GM19099 (cell line): ENCODE data around the gene DRGX.

Experiments used
- POLR2A ChIP-seq: IDR thresholded peaks from 3 replicates; pipeline ENCODE4 v1.6.1; 2011; ENCODE audit warnings: low read depth; ENCODE audit not compliant: insufficient read length; ENCODE audit errors: extremely low read depth

Gene DRGX

DNA sequence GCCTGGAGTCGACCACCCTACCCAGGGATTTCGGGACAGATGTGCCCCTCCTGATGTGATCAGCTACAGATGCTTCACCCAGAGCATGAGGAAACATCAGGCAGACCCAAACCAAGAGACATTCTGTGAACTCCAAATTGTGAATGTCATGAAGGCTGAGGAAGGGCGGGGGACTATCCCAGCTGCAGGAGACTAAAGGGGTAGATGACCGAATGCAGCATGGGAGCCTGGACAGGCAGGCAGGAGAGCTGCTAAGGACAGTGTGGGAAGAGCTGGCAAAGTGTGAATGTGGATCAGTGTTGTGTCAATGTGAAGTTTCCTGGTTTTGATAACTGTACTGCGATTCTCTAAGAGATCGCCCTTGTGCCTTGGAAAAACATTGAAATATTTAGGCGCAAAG, 19.2 kb upstream of the DRGX start:
- no peak for TF ChIP-seq POLR2A

DNA sequence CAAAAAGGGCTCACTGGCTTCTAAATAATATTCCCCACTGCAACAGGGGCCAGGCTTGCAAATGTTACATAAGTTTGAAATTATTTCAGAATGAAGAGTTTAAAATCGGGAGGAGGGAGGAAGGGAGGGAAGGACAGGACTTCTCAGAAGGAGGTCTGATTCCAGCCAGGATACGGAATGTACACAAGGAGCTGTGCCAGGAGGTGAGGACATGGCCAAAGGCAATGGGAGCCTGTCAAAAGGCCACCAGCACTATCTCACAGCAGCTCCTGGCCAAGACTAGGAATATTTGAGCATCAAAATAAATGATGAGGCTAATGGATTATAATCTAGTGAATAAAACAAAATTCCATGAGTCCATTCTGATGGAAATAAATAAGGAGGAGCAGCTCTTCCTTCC, 18.6 kb upstream of the DRGX start:
- TF ChIP-seq POLR2A: no peak

- no peak for TF ChIP-seq POLR2A
These were observed 16.7 kb upstream of the DRGX start for GRCh38 chr10:49412571-49412970.

DNA sequence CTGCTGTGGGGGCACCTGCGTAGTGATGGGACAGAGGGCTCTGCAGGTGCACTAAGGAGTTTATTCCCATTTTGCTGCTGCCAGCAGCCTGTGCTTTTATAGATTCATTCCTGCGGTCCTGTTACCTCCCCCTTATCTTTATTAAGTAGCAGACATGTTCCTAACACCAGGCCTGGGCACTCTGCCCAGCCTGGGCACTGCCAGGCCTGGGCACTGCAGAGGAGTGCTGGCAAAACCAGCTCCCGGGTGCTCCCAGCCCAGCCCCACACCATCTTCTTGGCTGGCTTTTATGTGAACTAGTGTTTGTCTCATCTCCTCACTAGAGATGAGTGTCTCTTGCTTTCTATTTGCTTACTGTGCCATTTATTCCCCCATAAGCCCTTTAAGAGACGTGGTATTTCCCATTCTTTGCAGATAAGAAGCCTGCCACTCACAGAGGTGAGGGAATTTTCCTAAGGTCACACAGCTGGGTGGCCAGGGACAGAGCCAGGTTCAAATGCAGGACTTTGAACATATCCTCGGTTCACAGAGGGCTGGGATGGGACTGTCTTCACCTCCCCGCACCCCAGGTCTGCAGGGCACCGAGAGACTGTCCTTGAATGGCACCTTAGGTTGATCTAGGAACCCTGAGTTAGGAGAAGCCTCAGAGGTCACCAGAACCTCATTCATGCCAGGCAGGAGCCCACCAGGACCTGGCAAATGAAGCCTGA, 14.6 kb upstream of the DRGX start:
- TF ChIP-seq POLR2A: no peak

- TF ChIP-seq POLR2A: no peak
These were observed 13.9 kb upstream of the DRGX start for GRCh38 chr10:49409755-49410154.

GRCh38 chr10:49408519-49409306, 12.8 kb upstream of the DRGX start:
- TF ChIP-seq POLR2A: no peak

- no peak for TF ChIP-seq POLR2A
These were observed 11.8 kb upstream of the DRGX start for GRCh38 chr10:49407552-49408137.

- TF ChIP-seq POLR2A: no peak
These were observed 11.3 kb upstream of the DRGX start for GRCh38 chr10:49407151-49407550.

DNA sequence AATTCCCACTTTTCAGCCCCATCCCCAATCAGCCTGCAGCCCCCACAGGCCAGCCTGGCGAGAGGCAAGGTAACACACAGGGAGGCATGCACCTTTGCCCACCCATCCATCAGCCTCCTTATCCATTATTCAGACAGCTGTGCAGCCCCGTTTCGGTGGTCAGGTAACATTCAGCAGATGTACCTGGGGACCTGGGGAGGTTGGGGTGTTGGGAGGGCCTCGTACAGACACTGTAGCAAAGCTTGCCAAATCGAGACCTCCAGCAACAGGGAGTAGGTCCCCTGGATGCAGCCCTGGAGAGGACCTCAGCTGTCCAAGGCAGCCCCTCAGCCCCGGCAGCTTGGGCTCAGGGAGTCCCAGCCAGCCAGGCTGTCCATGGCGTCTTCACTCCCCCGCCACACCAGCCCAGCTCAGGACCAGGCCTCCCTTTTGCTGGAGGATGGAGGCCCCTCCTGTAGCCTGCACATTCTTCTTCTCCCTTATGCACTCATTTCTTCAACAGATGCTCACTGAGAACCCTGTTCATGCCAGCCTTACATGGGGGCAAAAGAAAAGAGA, 8.5 kb upstream of the DRGX start:
- no peak for TF ChIP-seq POLR2A

DNA sequence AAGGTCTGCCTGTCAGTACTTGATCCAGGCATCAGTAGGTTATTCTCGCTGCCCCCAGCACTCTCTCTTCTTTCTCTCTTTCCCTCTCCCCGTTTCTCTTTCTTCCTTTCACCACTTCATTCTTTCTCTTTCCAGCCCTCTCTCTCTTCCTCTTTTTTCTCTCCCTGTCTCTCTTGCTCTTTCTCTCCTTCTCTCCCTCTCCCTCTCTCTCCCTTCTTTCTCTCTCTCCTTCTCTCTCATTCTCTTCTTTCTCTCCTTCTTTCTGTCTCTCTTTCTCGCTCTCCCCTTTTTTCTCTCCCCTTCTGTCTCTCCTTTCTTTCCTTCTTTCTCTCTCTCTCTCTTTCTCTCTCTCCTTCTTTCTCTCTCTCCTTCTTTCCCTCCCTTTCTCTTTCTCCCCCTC, 7.5 kb upstream of the DRGX start:
- TF ChIP-seq POLR2A: no peak

GRCh38 chr10:49400365-49400764, 4.5 kb upstream of the DRGX start:
- no peak for TF ChIP-seq POLR2A

DNA sequence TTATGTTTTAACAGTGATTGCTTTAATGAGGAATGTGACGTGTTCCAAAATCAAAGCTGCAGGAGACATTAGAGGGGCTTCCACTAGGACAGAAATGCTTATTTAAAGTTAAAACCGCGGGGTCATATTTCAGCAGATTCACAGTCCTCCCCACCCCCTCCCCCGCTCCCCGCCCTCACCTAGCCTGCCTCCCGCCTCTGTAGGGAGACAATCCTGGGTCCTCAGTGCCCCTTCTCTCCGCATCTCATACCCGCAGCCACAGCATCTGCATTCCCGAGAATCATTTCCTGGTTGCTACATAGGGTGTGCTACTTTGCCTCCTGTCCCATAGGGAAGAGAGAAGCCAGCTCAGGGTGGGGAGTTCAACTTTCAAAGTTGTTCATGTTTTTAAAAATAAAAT, 3.1 kb upstream of the DRGX start:
- TF ChIP-seq POLR2A: no peak

GRCh38 chr10:49398000-49398861, 2.3 kb upstream of the DRGX start:
- no peak for TF ChIP-seq POLR2A

GRCh38 chr10:49397036-49397999, 1.4 kb upstream of the DRGX start:
- TF ChIP-seq POLR2A: no peak
